Measurements from ENCODE around the gene ADGRV1.
"Not testable (repeated sequence)": the region's sequence is repeated elsewhere in the genome, so short reads cannot be mapped to it uniquely, and the experiment has no call there.

The ADGRV1 gene

DNA sequence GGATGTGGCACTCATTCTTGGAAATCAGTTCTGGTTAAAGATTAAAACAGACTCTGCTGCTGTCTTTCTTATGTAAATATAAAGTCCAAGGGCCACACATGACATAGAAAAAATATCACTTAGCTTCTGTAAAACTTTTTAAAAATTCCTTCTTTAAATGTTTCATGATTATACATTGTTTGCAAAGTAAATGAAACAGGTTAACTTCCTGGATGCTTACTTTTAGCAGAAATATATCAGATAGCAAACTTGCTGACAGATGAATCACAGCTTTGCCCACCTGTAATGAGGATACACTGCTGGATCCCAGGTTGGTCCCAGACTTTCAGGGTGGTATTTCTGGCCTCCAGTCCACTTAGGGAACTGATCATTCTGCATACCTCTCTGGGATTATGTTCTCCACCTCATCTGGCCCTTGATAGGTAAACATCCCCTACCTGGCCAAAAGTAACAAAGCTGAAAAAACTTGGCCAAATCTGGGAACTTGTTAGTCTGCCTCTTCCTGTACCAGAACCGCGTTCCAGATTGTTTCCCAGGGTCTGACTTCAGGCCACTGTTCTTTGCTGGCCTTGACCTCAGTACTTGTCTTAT, 340.5 kb downstream of the ADGRV1 start:
- no peak for DNase-seq (ENCODE audit: low read depth in 1 of 2, low spot score in 1 of 2)

DNA sequence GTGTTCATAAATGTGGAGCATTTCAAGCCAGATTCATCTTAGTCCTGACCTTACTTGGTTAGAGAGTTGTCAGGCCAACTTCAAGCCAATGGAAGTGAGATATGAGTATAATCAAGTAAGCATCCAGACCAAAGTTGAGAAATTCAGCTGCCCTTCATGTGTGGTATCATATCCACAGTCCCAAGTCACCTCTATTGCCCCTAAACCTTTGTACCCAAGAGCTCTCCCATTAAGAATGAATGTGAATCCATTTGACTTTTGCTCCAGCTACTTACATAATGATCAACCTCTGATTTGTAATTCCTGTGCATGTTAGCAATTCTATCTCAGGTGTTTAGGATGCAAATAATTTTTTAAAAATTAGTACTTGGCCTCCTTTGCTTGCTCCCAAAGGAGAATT, 342.7 kb downstream of the ADGRV1 start:
- no peak for DNase-seq (ENCODE audit: low read depth in 1 of 2, low spot score in 1 of 2)

DNA sequence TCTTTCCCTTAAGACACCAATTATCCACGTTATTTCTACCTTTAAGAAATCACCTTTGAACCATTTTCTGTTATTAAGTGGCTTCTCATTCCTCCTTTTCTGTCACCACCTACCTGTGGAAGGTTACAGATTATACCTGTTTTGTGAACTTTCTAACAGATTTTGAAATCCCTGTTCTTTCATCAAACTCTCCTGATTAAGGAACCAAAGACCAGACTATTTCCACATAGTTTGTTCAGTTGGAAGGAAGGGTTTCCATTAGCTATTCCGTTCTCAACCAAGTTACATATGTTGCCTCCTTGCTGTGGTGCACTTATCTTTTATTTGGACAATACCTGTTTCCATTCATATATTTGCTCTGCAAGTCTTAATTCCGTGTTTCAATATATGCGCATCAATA, 343.6 kb downstream of the ADGRV1 start:
- no peak for DNase-seq (ENCODE audit: low read depth in 1 of 2, low spot score in 1 of 2)

DNA sequence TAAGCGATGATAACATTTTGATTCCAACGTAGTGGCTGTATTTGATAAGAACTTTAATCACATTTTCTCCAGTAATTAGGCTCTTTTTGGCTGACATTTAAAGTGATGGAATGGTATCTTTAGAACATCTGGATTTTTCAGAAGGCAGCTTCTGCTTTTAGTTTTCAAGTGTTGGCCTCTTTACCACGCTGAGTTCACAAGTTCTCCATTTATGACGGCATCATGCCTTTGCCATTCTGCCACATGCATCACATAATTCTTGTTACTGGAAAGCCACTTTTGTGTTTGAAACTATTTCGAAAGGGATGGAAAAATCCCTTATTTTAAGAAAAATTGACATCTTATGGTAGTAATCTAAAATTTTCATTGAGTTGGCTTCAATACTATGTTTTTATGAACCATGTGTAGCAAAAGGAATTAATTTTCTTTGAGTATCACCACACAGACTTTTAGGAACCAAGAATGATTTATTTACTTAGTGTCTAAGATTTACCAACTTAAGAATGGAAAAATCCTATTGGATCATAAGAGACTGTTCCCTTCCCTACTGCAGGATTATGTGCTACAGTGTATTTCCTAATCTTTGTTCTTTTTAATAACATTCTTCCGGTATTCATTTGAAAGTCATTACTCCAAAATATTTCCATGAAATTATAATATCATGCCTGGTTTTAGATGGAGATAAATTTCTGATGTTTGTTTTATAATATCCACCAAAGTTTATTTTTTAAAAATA, 344.2 kb downstream of the ADGRV1 start:
- DNase-seq (ENCODE audit: low read depth in 1 of 2, low spot score in 1 of 2): no peak

GRCh38 chr5:90909101-90909503, 350.5 kb downstream of the ADGRV1 start:
- no peak for DNase-seq (ENCODE audit: low read depth in 1 of 2, low spot score in 1 of 2)

GRCh38 chr5:90909940-90910339, 351.3 kb downstream of the ADGRV1 start:
- DNase-seq (ENCODE audit: low read depth in 1 of 2, low spot score in 1 of 2): no peak

- DNase-seq (ENCODE audit: low read depth in 1 of 2, low spot score in 1 of 2): no peak
Measured at GRCh38 chr5:90911169-90911568, 352.6 kb downstream of the ADGRV1 start.

DNA sequence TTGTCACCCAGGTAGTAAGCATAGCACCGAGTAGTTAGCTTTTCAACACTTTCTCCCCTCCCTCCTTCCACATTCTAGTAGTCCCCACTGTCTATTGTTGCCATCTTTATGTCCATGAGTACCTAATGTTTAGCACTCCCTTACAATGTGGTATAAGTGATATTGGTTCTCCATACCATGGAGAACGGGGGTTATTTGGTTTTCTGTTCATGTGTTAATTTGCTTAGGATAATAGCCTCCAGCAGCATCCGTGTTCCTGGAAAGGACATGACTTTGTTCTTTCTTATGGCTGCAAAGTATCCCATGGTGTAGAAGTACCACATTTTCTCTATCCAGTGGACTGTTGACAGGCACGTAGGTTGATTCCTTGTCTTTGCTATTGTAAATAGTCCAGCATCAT, 353.9 kb downstream of the ADGRV1 start:
- DNase-seq (ENCODE audit: low read depth in 1 of 2, low spot score in 1 of 2): no peak

DNA sequence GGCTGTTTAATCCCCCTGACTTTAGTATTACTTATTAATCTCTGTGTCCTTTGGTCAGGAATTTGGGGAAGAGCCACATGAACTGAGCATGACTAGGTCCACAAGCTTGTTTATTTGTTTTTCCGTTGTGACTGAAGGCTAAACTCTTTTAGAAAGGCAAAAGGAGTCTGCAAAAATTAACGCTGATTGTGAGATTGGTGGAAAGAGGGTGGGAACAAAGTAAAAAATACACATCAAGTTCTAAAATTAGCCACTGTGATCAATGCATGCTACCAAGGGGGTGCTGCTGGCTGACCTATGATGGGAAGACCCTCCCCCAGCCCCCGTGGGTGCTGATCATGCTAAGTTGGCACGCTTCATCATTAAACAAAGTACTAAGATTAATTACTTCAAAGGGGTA, 356.8 kb downstream of the ADGRV1 start:
- DNase-seq (ENCODE audit: low read depth in 1 of 2, low spot score in 1 of 2): no peak

GRCh38 chr5:90916947-90917800, 358.6 kb downstream of the ADGRV1 start:
- no peak for DNase-seq (ENCODE audit: low read depth in 1 of 2, low spot score in 1 of 2)

GRCh38 chr5:90917928-90918668, 359.5 kb downstream of the ADGRV1 start:
- DNase-seq (ENCODE audit: low read depth in 1 of 2, low spot score in 1 of 2): no peak

DNA sequence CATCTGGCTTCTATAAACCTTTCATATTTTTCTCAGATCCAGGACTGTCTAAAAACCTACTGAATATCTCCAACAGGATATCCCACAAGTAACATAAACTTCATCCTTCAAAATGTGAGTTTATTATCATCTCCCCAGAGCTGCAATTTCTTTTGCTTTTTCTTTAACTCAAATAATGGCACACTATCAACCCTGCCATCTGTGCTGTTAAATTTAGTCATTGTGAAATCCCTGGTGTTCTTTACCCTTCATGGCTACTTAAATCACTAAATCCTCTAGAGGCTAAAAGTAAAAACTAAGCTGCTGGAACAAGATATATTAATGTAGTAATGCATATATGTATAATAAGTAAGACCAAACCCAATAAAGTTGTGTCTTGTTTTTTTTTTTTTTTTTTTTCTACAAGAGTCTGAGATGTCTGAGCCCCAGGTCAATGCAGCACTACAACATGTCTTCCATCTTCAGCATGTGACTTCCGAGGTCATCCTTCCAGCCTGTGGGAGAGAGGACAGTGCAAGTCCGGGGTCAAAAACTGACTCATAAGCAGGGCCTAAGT, 362.9 kb downstream of the ADGRV1 start:
- no peak for DNase-seq (ENCODE audit: low read depth in 1 of 2, low spot score in 1 of 2)

DNA sequence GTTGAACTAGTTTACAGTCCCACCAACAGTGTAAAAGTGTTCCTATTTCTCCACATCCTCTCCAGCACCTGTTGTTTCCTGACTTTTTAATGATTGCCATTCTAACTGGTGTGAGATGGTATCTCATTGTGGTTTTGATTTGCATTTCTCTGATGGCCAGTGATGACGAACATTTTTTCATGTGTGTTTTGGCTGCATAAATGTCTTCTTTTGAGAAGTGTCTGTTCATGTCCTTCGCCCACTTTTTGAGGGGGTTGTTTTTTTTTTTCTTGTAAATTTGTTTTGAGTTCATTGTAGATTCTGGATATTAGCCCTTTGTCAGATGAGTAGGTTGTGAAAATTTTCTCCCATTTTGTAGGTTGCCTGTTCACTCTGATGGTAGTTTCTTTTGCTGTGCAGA, 365.6 kb downstream of the ADGRV1 start:
- DNase-seq (ENCODE audit: low read depth in 1 of 2, low spot score in 1 of 2): not testable (repeated sequence)

DNA sequence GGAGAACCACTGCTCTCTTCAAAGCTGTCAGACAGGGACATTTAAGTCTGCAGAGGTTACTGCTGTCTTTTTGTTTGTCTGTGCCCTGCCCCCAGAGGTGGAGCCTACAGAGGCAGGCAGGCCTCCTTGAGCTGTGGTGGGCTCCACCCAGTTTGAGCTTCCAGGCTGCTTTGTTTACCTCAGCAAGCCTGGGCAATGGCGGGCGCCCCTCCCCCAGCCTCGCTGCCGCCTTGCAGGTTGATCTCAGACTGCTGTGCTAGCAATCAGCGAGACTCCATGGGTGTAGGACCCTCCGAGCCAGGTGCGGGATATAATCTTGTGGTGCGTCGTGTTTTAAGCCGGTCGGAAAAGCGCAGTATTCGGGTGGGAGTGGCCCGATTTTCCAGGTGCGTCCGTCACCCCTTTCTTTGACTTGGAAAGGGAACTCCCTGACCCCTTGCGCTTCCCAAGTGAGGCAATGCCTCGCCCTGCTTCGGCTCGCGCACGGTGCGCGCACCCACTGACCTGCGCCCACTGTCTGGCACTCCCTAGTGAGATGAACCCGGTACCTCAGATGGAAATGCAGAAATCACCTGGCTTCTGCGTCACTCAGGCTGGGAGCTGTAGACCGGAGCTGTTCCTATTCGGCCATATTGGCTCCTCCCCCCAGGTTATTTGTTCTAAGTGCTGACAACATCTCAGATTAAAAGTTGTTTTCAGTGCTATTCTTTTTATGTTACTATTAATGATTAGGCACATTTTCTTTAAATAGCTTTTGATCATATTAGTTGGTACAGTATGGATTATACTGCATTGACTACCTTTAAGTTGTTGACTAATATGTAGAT, 370.6 kb downstream of the ADGRV1 start:
- DNase-seq (ENCODE audit: low read depth in 1 of 2, low spot score in 1 of 2): not testable (repeated sequence)

- DNase-seq (ENCODE audit: low read depth in 1 of 2, low spot score in 1 of 2): no peak
Measured at GRCh38 chr5:90930062-90930461, 371.5 kb downstream of the ADGRV1 start.

DNA sequence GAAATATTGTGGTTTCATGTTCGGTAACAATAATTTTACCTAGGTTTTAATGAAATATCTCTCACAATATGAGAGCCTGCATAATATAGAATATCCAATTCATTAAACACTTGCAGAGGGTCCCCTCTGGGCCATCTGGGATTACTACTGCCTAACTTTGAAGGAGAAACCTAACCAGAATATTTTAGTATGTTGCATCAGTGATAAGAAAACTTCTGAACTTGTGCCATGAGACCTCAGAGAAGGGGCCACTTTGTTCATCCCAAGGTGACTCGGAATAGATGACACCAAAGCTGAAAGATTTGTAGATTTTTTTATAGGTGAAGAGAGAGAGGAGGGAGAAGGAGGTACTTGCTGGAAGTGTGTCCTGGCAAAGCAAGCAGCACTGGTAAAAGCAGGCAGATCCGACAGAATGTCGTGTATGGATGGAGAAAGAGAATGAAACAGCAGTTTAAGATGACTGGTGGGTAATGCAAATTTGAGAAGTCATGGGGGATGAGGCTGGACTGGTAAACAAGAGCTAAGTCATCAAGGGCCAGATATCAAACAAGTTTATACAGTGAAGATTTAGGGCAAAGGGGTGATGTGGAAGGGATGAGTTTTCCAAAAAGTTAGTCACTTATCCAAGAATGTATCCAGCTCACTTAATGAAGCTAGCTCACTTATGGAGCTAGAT, 372.3 kb downstream of the ADGRV1 start:
- no peak for DNase-seq (ENCODE audit: low read depth in 1 of 2, low spot score in 1 of 2)

GRCh38 chr5:90932052-90932699, 373.6 kb downstream of the ADGRV1 start:
- no peak for DNase-seq (ENCODE audit: low read depth in 1 of 2, low spot score in 1 of 2)

- no peak for DNase-seq (ENCODE audit: low read depth in 1 of 2, low spot score in 1 of 2)
Measured at GRCh38 chr5:90933298-90933697, 374.7 kb downstream of the ADGRV1 start.

DNA sequence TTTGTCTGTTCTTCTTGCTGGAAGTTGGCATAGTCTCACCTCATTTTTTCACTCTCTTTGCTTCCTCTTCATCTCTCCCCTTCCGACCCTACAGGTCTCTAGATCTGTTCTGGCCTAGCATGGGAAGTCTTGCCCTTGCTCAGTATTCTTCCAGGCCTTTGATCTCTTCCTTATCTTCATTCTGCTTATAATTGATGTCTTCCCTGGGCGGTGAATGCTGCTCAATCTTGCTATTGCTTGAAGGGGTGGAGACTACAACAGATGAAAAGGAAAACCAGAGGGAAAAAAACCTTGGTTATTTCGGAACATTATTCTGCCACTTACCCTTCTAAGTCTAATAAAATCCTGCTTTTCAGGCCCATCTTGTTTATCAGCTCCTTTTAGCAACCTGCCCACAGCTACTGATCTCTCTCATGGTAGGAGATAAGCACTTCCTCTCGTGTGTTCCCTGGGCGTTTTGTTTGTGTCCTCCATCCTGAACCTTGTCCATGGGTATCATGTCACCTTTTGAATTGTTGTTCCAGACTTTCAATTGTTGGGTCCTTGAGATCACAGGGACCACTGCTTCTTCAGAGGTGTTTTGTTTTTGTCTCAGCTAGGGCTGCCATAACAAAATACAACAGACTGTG, 375.6 kb downstream of the ADGRV1 start:
- DNase-seq (ENCODE audit: low read depth in 1 of 2, low spot score in 1 of 2): no peak
